ENCODE data around the gene S100A9. TPM values are rescaled to one million over a fixed set of nuclear protein-coding genes. Genes with fewer than 3 reads are reported as not detected.

S100A9 gene
- total and polyA plus RNA-seq, 2 of the 4 experiments (the other 2 are of a cell fraction): not detected

DNA sequence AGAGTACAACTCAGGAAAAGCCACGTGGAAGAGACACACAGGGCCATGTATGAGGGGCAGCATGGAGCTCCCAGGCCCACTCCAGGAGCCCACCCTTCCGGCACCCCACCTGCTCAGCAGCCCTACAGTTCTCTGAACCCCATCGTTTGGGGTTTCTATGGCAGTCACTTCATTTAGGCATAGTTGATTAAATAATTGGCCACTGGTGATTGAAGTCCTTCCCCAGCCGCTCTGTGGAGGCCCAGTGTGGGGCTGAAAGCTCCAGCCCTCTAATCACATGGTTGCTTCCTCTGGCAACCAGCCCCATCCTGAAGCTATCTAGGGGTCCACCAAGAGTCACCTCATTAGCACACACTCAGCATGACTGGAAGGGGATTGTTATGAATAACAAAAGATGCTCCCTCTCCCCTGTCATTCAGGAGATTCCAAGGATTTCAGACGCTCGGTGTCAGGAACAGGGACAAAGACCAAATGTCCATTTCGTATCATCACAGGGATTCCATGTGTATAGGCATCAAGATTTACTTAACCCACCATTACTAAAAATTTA lies 46.5 kb downstream of the S100A9 start:
- DNase-seq (no peak), ATAC-seq (ENCODE audit: low read depth) (no peak)
- no peak overlapping the region for H3K4me3 ChIP-seq (ENCODE audit: insufficient read depth, low read depth, low read length)
- BruUV-seq (replicated peaks): no TSS peak
- H2AK9ac ChIP-seq (replicated peaks; ENCODE audit: low read depth, low read length, poor library complexity): no peak overlapping the region
- CTCF ChIA-PET: interaction anchor here (0.6 kb wide), 1 partner anchor 67 kb away, joined by 3 read pairs; no protein-coding TSS in a partner anchor
- no peak overlapping the region for H2BK5ac ChIP-seq (ENCODE audit: low read depth, low read length, poor library complexity, severe bottlenecking)
- H3K9me3 ChIP-seq (ENCODE audit: control insufficient read depth, insufficient read depth, low read length): no peaks in the 10 kb centered on the region
- no peak overlapping the region for H3K14ac ChIP-seq (replicated peaks; ENCODE audit: low read depth, low read length)
- no peak overlapping the region for H3K4me2 ChIP-seq (ENCODE audit: low read depth, low read length)
- no peaks in the 10 kb centered on the region for H3K4me1 ChIP-seq (ENCODE audit: control insufficient read depth, insufficient read depth, low read length)
- WGBS, 2 experiments (ENCODE audit: extremely low coverage in 2 of 2, insufficient read length in 1 of 2): no CpG with 5 or more reads among the region's 7 CpGs
- no peak overlapping the region for H2AK5ac ChIP-seq (ENCODE audit: low read depth, low read length)
- H3K27ac ChIP-seq (ENCODE audit: insufficient read depth, low read length): no peak overlapping the region
- no peak overlapping the region for H3K56ac ChIP-seq (ENCODE audit: extremely low read depth, insufficient read depth, low read length)
- in situ Hi-C loops (cut with MboI; ENCODE audit: low sequenced_read_pairs) (no loop called here), dilution Hi-C loops (cut with HindIII; ENCODE audit: low sequenced_read_pairs, unreplicated experiment) (no loop called here), intact Hi-C loops (cut with micrococcal nuclease) (no loop called here)
- H3K9ac ChIP-seq (ENCODE audit: low read depth, low read length): no peak overlapping the region
- POLR2A ChIA-PET (ENCODE audit: unreplicated experiment): no interaction called here
- H3K27me3 ChIP-seq (ENCODE audit: control insufficient read depth, insufficient read depth, low read length): peaks cover 4% of the 10 kb centered on the region; the same call in 1 of the 2 replicates
- H3K9me1 ChIP-seq (ENCODE audit: insufficient read depth, low read length): no peaks in the 10 kb centered on the region
- no peak overlapping the region for H2BK15ac ChIP-seq (ENCODE audit: low read depth, low read length)
- H3K79me1 ChIP-seq (ENCODE audit: low read depth in 1 of 2, low read length in 2 of 2): no peaks in the 10 kb centered on the region
- H4K8ac ChIP-seq (ENCODE audit: low read depth in 2 of 2, low read length in 2 of 2): no peak overlapping the region
- H2BK120ac ChIP-seq (ENCODE audit: low read depth, low read length): no peak overlapping the region
- no peak overlapping the region for H2BK20ac ChIP-seq (ENCODE audit: low read depth, low read length)
- H4K91ac ChIP-seq (ENCODE audit: insufficient read depth, low read depth, low read length): no peak overlapping the region
- H3K36me3 ChIP-seq (ENCODE audit: control insufficient read depth, insufficient read depth, low read length): no peaks in the 10 kb centered on the region
- TF ChIP-seq POLR2A (IDR thresholded peaks at IDR 0.05; ENCODE audit: low read depth, low read length) (no peak), RFX5 (IDR thresholded peaks at IDR 0.05; ENCODE audit: low read depth, low read length) (no peak), SMC3 (IDR thresholded peaks at IDR 0.05; ENCODE audit: low read depth, low read length) (no peak), CHD1 (IDR thresholded peaks at IDR 0.05; ENCODE audit: low read depth, low read length) (no peak), MAZ (IDR thresholded peaks at IDR 0.05; ENCODE audit: borderline replicate concordance, low read depth, low read length) (no peak), BHLHE40 (IDR thresholded peaks at IDR 0.05; ENCODE audit: low read depth, low read length) (no peak)
- TF ChIP-seq, protein P1, sequence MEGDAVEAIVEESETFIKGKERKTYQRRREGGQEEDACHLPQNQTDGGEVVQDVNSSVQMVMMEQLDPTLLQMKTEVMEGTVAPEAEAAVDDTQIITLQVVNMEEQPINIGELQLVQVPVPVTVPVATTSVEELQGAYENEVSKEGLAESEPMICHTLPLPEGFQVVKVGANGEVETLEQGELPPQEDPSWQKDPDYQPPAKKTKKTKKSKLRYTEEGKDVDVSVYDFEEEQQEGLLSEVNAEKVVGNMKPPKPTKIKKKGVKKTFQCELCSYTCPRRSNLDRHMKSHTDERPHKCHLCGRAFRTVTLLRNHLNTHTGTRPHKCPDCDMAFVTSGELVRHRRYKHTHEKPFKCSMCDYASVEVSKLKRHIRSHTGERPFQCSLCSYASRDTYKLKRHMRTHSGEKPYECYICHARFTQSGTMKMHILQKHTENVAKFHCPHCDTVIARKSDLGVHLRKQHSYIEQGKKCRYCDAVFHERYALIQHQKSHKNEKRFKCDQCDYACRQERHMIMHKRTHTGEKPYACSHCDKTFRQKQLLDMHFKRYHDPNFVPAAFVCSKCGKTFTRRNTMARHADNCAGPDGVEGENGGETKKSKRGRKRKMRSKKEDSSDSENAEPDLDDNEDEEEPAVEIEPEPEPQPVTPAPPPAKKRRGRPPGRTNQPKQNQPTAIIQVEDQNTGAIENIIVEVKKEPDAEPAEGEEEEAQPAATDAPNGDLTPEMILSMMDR (conservative IDR thresholded peaks at IDR 0.05; ENCODE audit: low read depth, low read length): no peak
- TF ChIP-seq, protein P2, sequence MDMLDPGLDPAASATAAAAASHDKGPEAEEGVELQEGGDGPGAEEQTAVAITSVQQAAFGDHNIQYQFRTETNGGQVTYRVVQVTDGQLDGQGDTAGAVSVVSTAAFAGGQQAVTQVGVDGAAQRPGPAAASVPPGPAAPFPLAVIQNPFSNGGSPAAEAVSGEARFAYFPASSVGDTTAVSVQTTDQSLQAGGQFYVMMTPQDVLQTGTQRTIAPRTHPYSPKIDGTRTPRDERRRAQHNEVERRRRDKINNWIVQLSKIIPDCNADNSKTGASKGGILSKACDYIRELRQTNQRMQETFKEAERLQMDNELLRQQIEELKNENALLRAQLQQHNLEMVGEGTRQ (IDR thresholded peaks at IDR 0.05; ENCODE audit: low read depth, low read length): no peak
- no peak overlapping the region for H3K18ac ChIP-seq (ENCODE audit: low read depth, low read length)
- no peak overlapping the region for H2AFZ ChIP-seq (replicated peaks; ENCODE audit: low read length, poor library complexity)
- no peaks in the 10 kb centered on the region for H4K20me1 ChIP-seq (ENCODE audit: insufficient read depth, low read length)
- H3K4ac ChIP-seq (ENCODE audit: low read depth, low read length): no peak overlapping the region
- no peak overlapping the region for H3K23ac ChIP-seq (ENCODE audit: low read depth, low read length)
- no peak overlapping the region for H4K5ac ChIP-seq (ENCODE audit: low read depth, low read length)
